Measurements from ENCODE around the gene CDCP2.
A peak's percentile ranks its signal among the peaks of the same experiment; 100 is the strongest.

Gene CDCP2

DNA sequence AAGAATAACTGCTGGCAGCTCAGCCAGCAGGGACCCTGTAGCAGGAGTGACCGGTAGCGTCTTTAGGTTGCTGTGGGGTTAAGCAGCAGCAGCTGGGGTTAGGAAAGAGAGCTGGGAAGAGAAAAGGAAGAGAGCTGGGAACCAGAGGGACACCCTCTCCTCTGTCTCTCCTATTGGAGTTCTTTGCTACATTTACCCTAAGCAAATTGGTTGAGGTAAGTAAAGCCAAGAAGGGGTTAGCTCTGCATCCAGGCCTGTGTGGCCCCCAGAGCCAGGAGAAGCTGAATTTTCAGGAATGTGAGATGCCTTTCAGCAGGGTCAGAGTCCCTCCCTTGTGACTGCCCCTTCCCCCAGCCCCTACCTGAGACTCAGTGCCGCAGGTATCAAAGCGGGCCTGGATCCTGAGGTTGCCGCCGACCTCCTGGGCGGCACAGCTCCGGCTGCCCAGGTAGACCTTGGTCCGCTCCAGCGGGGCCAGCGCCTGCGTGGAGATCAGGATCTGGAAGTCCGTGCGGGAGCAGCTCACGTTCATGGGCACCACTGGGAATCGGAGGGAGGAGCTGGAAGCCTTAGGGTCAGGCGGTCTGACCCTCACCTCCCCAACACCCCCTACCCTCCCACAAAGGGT lies 16.4 kb downstream of the CDCP2 start:
- DNase-seq, result no peak

DNA sequence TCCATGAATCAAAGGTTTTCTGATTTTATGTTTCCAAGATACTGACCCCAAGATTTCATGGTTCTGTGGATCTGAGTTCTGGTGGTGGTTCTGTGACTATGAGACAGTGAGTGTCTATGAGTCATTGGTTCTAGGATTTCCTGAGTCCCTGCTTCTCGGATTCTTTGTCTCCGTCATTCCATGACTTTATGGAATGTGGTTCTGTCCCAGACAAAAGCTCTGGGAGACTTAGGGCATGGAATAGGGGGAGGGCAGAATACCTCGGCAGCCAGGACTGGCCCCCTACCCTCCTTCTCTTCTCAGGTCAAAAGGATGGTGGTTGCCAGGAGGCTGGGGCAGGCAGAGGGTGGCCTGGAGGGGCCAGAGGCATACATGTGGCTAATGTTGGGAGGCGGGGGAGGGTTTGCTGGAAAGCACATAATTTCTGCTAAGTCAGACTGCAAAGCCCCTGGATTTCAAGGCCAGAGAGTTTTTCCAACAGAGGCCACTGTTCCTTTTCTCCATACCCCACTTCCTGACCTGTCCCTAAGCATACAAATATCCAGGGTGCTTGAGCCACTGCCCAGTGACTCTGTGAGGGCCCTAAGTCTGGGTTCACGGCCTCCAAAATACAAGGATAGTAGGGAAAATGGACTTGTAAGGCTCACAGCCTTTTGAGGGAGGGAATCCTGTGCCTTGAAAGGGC lies 17.2 kb downstream of the CDCP2 start:
- DNase-seq, result no peak

DNA sequence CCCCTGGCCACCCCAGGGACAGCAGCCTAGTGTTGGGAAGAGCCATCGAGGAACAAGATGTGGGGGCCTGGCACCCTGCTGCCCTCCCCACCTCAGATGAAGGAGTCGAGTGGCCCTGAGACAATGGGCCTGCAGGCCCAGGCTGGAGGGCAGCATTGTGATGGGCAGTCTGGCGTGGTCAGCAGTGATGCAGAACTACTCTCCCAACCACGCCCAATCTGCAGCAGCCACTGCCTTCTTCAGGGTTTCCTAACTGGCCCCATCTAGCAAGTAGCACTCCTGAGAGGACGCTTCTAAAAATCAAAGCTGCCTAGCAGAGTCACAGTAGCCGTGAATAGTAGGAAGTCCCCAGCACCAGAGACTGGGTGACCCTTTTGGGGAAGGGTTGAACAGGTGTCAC lies 18.5 kb downstream of the CDCP2 start:
- no peak for DNase-seq

DNA sequence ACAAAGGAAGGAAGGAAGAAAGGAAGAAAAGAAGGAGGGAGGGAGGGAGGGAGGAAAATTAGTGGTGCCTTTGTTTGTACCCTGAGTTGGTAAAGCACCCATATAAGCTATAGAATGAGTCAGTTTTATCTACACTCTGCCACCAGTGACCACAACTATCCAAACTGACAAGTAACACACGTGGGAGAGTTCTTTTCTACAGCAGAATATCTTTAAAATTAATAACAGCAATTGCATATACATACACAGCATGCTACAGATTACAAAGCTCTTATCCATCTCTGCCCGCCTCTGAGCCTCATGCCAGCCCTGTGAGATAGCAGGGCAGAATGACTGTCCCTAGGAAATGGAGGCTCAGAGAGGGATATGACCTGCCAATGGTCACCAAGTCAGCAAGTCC lies 20.3 kb downstream of the CDCP2 start:
- DNase-seq, result no peak

DNA sequence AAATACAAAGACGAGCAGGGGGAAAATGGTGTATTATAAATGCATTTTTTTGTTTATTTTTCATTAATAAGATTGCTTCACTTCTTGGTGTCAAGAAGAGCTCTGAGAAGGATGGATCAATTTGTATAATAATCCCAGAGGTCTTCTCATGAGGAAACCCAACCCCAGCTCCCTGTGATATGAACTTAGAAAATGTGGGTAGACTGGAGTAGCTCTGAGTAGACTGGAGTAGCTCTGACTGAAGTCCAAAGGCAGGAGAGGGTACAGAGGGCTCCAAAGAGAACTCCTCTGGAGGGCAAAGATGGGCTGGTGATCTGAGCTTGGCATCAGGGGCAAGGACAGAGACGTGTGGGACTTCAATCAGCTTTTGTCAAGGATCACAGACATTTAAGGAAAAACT lies 21.4 kb downstream of the CDCP2 start:
- no peak for DNase-seq

DNA sequence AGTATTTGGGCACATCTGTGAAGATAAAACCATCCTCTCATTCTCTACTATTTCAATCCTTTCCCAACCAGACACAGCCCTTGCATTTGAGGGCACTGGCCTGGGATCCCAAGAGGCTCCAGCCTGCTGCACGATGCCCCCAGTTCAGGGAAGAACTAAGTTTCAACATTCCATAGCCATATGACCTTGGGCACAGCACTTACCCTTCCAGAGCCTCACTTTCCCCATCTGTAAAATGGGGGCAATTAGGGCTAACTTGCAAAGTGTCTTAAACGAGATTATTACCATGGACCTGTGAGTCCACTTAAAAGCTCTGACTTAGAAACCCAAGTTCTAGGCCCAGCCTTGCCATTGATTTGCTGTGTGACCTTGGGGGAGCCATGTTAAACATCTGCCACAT lies 22.9 kb downstream of the CDCP2 start:
- no peak for DNase-seq

DNA sequence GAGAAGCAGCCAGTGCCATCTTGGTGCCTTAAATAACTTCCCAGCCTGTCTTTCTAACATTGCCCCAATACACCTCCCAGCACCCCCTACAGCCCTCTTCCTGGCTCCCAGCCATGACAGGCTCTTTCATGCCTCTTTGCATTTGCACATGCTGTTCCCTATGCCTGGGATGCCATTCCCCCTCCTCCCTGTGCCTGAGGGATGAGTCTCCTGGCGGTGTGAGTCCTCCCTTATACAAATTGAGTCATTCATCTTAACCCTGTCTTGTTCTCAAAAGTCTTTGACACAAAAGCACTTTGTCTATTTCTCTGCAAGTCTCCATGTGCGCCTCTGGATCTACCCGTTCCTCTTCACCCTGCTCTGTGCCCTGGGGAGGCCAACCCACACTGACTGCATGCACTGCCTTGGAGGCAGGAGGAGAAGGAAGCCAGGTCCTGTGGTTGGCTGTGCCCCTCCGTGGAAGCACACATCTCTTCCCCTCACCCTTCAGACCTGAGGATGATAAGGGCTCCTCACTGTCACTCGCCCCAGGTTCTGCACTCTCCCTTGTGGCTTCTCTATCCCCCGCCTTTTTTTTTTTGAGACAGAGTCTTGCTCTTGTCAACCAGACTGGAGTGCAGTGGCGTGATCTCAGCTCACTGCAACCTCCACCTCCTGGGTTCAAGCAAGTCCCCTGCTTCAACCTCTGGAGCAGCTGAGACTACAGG lies 25.1 kb downstream of the CDCP2 start:
- no peak for DNase-seq

DNA sequence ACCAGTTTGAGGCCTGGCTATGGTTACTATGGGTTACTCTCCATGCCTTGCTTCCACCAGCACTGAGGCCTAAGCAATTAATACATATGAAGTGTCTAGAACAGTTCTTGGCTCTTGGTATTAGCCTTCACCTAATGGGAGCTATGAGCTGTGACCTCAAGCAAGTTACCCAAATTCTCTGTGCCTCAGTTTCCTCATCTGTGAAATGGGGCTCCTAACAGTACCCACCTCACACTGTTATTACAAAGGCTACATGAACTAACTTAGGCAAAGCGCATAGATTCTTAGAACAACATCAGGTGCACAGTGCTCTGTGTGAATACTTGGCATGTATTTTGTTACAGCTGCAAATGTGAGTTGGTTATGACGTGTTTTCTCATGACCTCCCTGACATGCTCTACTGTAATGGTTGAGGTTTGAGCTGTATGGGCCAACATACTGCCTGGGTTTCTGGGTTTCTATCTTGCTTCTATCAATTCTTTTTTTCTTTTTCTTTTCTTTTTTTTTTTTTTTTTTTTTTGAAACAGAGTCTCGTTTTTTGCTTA lies 26.5 kb downstream of the CDCP2 start:
- DNase-seq, result no peak

DNA sequence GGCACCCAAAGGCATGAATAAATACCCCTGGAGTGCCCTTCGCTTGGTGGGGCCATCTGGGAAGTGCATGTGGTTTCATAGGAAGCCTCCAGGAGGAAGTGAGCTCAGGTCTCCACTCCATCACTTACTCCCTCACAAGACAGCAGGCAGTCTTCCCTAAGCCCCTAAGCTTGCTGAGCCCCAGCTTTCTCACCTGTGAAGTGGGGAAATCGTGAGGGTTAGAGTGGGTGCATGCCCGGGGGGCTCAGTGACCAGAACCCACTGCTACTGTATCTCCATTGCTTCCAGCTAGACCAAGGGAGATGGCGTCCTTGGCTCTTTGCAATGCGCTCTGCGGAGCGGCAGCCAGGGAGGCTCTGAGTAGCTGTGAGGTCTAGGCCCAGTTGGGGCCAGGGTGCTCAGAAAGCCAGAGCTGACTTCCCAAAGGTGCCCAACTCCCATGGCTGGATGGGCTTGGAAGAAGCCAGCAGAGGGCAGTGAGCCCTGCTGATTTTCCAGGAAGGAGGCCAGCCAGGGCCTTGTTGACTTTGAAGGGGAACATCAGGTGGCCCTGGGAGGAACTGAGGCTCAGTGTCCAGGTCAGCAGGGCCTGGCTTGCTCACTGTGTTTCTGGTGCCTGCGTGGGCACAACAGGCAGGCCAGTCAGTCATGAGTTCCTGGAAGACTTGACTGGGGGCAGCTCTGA lies 27.3 kb downstream of the CDCP2 start:
- DNase-seq, result no peak

DNA sequence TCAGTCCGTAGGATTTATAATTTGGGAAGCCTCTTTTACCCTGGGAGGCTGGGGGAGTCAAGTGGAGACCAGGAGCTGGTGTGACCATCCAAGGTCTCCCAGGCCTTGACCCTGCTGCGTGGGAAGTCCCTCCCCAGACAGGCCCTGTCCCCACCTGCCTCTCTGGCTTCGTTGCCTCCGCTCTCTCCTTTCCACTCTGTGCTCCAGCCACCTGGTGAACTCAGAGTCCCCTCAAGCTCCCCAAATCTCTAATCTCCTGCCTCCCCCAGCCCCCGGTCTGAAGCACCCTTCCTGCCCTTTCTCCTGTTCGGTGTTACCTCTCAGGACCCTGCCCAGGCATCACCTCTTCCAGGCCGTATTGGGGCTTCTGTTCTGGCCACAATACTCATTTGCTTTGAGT lies 27.9 kb downstream of the CDCP2 start:
- DNase-seq, result no peak

DNA sequence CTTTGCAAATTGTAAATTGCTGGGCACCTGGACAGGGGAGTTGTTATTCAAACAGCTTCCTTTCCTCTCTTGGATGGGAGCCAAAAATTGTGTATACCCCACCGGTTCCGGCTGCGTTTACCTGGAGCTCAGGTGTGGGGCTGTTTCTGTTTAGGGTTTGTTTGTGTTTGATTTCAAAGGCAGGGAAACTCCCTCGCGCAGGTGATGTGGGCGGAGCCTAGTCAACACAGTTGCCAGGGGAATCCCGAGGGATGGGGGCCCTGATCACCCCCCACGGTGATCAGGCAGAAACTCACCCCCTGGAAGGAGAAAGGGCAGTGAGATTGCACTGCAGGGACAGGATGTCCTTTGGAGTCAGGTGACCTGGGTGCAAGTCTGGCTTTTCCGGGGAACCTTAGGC lies 28.3 kb downstream of the CDCP2 start:
- DNase-seq, result no peak

DNA sequence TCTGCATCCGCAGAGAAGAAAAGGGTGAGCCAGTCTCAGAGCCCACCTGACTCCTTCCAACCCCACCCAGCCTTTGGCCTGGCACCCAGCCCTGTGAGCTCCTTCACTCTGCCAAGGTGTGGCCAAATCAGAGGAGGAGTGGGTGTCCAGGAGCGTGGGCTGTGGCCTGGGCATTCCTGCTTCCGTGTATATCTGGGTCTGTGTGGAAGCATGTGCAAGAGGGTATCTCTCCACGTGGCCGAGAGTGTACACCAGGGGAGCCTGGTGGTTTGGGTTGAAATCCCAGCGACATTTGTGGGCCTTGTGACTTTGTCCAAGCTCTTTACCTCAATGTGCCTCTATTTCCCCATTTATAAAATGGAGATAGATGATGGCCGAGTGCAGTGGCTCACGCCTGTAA lies 29.8 kb downstream of the CDCP2 start:
- no peak for DNase-seq

DNA sequence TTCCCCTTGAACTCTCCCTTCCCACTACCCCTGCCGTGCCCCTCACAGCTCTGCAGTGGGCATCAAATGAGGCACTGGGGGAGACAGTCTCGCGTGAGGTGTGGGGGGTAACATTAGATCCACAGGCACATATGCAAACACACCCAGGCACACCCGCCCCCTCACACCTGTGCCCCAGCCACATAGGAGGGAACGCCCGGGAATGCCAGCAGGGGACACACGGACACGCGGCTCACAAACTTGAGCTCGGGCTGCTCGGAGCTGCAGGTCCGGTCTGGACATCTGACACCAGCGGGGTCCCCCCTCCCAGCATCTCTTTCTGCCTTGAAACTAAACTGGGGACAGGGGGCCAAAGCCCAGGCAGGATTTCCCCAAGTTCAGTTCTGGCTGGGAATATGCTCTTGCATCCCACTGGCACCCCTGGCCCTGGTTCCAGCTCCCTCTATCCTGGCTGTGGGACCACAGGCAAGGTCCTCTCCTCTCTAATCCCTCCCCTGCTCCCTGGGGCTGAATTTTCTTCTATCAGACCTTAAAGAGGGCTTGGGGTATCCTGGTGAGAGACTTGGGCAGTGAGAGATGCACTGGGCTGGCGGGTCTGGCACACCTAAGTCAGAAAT lies 30.6 kb downstream of the CDCP2 start:
- DNase-seq, result no peak

DNA sequence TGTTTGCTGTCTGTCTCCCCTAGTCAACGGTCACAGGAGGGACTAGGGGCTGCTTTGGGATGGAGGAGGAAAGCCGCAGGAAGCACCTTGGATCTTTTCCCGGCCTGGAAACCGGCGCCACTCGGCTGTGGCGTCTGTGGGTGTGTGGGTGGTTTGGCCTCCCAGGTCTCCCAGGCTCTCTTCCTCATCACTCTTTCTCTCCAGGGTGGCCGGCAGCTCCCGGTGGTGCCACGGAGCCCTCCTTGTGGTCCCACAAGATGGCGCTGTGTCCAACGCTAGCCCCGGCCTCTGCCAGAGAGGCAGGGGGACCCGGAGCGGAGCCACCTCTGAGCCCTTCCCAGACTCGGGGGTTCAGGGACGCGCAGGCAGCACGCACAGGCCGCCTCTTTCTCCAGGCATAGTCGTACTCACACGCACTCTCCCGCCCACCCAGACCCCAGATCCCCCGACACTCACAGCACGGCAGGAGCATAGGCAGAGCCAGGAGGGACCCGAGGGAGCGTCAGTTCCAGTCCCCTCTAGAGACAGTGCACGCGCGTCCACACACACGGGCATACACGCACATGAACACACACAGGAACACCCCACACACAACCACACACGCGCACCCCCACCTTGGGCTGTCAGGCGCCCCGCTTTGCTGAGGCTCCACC lies 31.2 kb downstream of the CDCP2 start:
- peak; percentile 80 for DNase-seq

DNA sequence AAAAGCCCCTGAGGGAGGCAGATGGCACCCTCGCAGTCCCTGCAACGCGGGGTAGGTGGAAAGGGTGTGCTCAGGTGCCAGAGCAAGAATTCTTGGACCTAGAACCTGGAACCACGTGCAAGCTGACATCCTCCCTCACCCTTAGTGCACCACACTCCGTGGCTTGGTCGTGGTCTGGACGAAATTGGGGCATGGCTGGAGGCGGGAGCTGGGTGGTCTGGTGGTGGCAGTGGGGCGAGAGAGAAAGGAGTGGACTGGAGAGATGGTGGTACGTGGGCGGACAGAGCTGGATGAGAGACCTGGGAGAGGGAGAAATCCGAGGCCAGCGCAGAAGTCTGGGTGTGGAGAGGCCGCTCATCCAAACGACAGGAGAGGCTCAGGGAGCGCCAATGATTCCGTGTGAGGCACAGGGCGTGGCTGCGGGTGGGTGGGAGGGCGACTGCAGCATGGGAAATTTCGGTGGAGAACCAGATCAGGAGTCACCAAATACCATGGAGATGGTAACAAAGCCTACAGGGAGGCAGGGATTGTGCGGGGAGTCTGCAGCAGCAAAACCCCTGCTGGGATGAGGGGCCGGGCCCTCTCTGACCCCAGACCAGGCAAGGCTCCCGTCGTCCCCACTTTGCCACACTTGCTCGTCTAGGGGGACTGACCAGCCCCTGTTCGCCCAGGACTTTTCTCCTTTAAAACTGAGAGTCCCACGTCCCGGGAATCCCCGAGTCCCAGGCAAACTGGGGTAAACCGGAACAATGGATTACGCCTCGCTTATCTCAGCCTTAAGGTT lies 31.9 kb downstream of the CDCP2 start:
- no peak for DNase-seq

DNA sequence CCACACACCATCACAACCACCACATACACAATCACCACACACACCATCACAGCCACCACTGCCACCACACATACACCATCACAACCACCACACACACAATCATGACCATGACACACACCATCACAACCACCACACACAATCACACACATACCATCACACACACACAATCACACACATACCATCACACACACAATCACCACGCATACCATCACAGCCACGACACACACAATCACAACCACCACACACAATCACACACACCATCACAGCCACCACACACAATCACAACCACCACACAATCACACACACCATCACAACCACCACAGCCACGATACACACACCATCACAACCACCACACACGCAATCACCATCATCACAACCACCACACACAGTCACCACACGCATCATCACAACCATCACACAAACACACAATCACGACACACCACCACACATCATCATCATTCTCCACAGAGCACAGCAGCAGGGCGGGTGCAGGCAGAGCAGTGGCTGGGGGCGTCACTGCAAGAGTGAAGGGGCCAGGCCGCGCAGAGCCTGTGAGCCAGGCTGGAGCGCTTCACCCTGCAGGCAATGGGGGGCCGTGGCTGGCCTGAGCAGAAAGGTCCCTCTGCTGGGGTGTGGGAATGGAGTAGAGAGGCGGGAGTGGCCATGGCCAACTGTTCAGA lies 32.6 kb downstream of the CDCP2 start:
- DNase-seq, result no peak

DNA sequence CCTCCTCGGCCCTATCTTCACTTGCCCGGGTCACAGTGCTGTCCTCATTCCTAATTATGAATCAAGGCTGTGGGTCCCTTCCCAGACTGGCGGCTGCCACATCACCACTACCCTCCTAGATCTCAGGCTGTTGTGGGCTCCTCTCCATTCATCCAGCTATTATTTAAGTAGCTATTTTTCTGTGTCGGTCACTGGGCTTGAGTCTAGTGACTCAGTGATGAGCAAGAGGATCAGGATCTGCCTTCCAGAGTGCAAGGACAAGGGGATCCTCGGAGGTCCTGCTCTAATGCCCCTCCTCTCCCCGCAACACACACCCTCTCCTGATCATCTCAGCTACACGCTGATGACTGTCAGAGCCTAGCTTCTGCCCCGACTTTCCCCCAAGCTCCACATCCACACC lies 34.1 kb downstream of the CDCP2 start:
- no peak for DNase-seq

DNA sequence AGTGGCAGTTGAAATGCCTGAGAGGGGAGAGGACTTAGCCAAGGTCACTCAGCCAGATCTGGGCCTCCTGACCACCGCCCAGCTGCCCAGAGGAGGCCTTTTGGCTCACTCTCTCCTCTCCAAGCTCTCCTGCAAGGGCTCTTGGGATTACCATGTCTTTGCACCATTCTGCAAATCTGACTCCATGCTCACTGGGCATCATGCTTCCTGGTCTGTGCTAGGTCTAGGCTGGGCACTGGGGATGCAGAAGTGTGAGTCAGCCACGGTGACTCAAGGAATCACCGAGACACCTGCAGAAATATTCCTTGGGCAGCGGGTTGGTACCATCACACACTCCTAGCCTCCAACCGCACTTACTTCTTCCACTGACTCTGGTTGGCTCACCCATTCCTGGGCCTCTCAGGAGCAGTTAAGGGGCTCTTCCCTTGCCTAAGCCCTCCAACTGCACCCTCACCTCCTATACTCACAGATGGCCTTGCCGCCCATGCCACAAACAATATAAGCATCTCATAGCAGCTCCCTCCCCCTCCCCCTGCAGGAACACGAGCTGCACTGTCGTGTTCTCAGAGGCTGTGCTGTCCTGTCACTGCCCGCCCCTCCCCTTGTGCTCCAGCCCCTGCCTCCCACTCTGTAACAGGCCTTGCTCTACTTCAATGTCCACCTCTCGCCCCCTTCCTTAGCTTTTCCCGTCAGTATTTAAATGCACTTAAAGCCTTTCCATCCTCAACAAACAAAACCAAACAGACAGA lies 34.8 kb downstream of the CDCP2 start:
- no peak for DNase-seq

DNA sequence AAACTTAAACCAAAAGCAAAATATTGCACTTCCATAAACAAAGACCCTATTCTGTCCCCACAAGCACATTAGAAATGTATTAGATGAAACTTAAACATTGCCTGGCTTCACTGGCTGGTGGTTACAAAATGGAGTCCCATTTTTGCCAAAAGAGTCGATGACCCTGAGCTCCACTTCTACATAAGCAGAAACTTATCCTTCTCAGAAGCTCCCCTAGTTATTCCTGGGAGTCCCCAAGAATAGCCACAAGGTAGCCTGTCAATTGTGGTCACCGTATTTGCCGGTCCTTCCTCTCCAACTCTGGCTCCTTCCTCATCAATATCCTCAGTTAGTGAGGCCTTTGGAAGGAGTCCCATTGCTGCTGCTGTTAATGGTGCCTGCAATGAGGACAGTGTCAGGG lies 37.3 kb downstream of the CDCP2 start:
- DNase-seq, result no peak

DNA sequence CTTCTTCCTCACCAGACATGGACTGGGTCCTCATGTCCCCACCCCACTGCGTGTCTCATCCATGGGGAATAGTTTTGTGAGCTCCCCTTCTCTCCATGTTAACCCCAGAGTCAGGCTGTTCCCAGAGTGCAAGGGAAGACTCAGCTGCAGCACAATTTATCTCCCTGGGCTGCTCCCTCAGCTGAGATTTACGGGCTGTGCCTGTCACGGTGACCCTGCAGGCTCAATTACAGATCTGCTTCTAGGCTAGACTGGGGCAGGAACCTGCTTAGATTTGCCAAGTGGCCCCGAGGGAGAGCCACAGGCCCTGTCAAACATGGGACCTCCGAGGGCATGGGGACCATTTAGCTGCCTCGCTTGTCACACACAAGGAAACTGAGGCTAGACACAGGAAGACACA lies 37.8 kb downstream of the CDCP2 start:
- DNase-seq, result no peak

Measured in activated CD4-positive, alpha-beta T cell treated with anti-CD3 and anti-CD28 coated beads for 48 hours (primary cell).